Measurements from ENCODE around the gene ADAMTS2.

DNA sequence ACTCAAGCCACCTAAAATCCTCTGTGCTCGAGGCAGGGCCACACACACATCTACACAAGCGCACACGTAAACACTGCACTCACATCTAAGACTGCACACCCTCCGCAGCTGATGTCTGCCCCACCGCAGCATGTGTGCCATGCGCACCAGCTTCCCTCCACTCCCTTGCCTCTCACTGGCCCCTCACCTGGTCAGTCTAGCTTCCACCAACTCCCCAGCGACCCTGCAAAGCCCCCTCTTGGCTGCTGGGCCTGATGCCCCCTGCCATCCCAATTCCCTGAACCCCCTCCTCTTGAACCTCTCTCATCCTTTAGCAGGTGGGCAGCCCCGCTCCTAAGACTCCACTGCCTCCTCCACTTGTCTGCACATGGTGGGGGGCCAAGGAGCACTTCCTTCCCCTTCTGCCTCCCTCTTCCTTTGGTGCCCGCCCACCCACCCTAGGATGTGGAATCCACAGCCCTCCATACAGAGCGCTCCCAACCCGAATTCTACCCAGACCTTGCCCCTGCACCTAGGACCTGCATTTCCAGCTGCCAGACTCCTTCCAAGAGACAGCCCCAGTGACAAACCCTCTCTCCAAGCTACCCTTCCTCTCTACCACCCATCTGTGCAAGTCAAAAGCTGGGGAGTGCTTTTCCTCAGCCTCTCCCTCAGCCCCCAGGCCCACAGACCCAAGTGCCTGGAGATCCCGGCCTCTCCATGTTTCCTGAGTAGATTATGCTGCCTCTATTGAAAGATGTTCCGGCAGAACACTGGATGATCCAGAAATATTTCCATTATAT, 23.9 kb downstream of the ADAMTS2 start:
- TF ChIP-seq ARNT (IDR thresholded peaks at IDR 0.05) = no peak
- no peak for TF ChIP-seq ZNF384 (IDR thresholded peaks at IDR 0.05)
